HepG2 (cell line): ENCODE data around the gene SMARCB1. TPM values are rescaled to one million over a fixed set of nuclear protein-coding genes. Genes with fewer than 3 reads are reported as not detected.
A peak's percentile ranks its signal among the peaks of the same experiment; 100 is the strongest.

ENCODE experiments used
- CBX1 ChIP-seq: IDR thresholded peaks from one replicate; pipeline ENCODE4 v1.6.1; 2016; ENCODE audit warnings: antibody characterized with exemption, low read depth
- CENPBD1 ChIP-seq: sonication (generic); formaldehyde crosslinking; IDR thresholded peaks from 2 replicates; pipeline ENCODE4 v1.8.0; 2022; ENCODE audit warnings: missing genetic modification reagents, low read depth, mild to moderate bottlenecking, borderline replicate concordance
- CERS6 ChIP-seq: sonication (generic); formaldehyde crosslinking; IDR thresholded peaks from 2 replicates; pipeline ENCODE4 v1.5.0; 2020; ENCODE audit warnings: missing genetic modification reagents
- DNMT1 ChIP-seq: sonication (generic); formaldehyde crosslinking; IDR thresholded peaks from 2 replicates; pipeline ENCODE4 v1.5.1; 2020; ENCODE audit warnings: mild to moderate bottlenecking, missing genetic modification reagents
- ELF3 ChIP-seq: IDR thresholded peaks from 2 replicates; pipeline ENCODE4 v1.6.1; 2016; ENCODE audit warnings: missing genetic modification reagents, missing compliant biosample characterization
- EP300 ChIP-seq, 3 experiments: sonication (generic) in 1 of 3; formaldehyde crosslinking in 1 of 3; IDR thresholded peaks; 2 replicates each; pipeline versions ENCODE4 v1.5.1 to v1.6.1; 2011 to 2020; ENCODE audit warnings: low read depth in 2 of 3, low read length in 2 of 3, borderline replicate concordance in 1 of 3, improper control_type of control experiment in 1 of 3, mild to moderate bottlenecking in 1 of 3, missing genetic modification reagents in 1 of 3, moderate library complexity in 1 of 3
- ETV5 ChIP-seq: IDR thresholded peaks from 2 replicates; pipeline ENCODE4 v1.6.1; 2018; ENCODE audit warnings: missing biosample characterization, missing genetic modification reagents, inconsistent platforms, borderline replicate concordance
- HNF4A ChIP-seq: sonication (generic); formaldehyde crosslinking; IDR thresholded peaks from 2 replicates; pipeline ENCODE4 v1.4.0; 2020; ENCODE audit warnings: missing genetic modification reagents
- HOXA9 ChIP-seq: sonication (generic); formaldehyde crosslinking; IDR thresholded peaks from 2 replicates; pipeline ENCODE4 v1.8.1; 2022; ENCODE audit warnings: missing genetic modification reagents, mild to moderate bottlenecking, moderate library complexity, borderline replicate concordance
- KDM3A ChIP-seq: IDR thresholded peaks from 2 replicates; pipeline ENCODE4 v1.6.1; 2018; ENCODE audit warnings: low read depth, missing compliant biosample characterization
- MYC ChIP-seq: sonication (generic); formaldehyde crosslinking; IDR thresholded peaks from 2 replicates; pipeline ENCODE4 v1.9.0; 2021; ENCODE audit warnings: missing genetic modification reagents, borderline replicate concordance
- PBX2 ChIP-seq: IDR thresholded peaks from 2 replicates; pipeline ENCODE4 v1.6.1; 2016; ENCODE audit warnings: control low read depth
- SOX13 ChIP-seq, 3 experiments: fragments of 450-650 bp in 1 of 3; sonication (generic) in 1 of 3; formaldehyde crosslinking in 1 of 3; IDR thresholded peaks in 2 of 3; conservative IDR thresholded peaks in 1 of 3; 2 replicates each; pipeline versions ENCODE4 v1.5.0 to v1.6.1; 2016 to 2020; ENCODE audit warnings: antibody characterized with exemption in 1 of 3, mild to moderate bottlenecking in 1 of 3, missing compliant biosample characterization in 1 of 3, missing genetic modification reagents in 1 of 3, moderate library complexity in 1 of 3
- TEAD2 ChIP-seq: sonication (generic); formaldehyde crosslinking; IDR thresholded peaks from 2 replicates; pipeline ENCODE4 v1.9.0; 2021; ENCODE audit warnings: missing genetic modification reagents
- TEAD3 ChIP-seq: optimal IDR thresholded peaks from 2 replicates; pipeline ENCODE3; 2016; ENCODE audit warnings: borderline replicate concordance
- THAP8 ChIP-seq: sonication (generic); formaldehyde crosslinking; IDR thresholded peaks from 2 replicates; pipeline ENCODE4 v1.5.1; 2020; ENCODE audit warnings: missing genetic modification reagents, mild to moderate bottlenecking, borderline replicate concordance
- TMF1 ChIP-seq: sonication (generic); formaldehyde crosslinking; IDR thresholded peaks from 2 replicates; pipeline ENCODE4 v1.8.1; 2022; ENCODE audit warnings: low read depth, missing genetic modification reagents
- ZBTB42 ChIP-seq: sonication (generic); formaldehyde crosslinking; IDR thresholded peaks from 2 replicates; pipeline ENCODE4 v1.5.0; 2020; ENCODE audit warnings: mild to moderate bottlenecking, missing genetic modification reagents
- ZNF10 ChIP-seq: sonication (generic); formaldehyde crosslinking; IDR thresholded peaks from 2 replicates; pipeline ENCODE4 v1.4.0; 2020; ENCODE audit warnings: mild to moderate bottlenecking, low read depth, missing genetic modification reagents, borderline replicate concordance
- ZNF205 ChIP-seq: IDR thresholded peaks from 2 replicates; pipeline ENCODE4 v1.6.1; 2018; ENCODE audit warnings: missing biosample characterization, missing genetic modification reagents
- ZNF383 ChIP-seq: sonication (generic); formaldehyde crosslinking; IDR thresholded peaks from 2 replicates; pipeline ENCODE4 v1.4.0; 2020; ENCODE audit warnings: missing genetic modification reagents, mild to moderate bottlenecking, borderline replicate concordance
- ZNF598 ChIP-seq: sonication (generic); formaldehyde crosslinking; IDR thresholded peaks from 2 replicates; pipeline ENCODE4 v1.5.1; 2020; ENCODE audit warnings: mild to moderate bottlenecking, missing genetic modification reagents, borderline replicate concordance
- ZNF7 ChIP-seq: IDR thresholded peaks from 2 replicates; pipeline ENCODE4 v1.6.1; 2016; ENCODE audit warnings: missing biosample characterization, missing genetic modification reagents
- ZNF724P ChIP-seq: sonication (generic); formaldehyde crosslinking; IDR thresholded peaks from 2 replicates; pipeline ENCODE4 v1.8.0; 2022; ENCODE audit warnings: missing genetic modification reagents, borderline replicate concordance
- ZSCAN20 ChIP-seq: sonication (generic); formaldehyde crosslinking; IDR thresholded peaks from 2 replicates; pipeline ENCODE4 v1.4.0; 2020; ENCODE audit warnings: missing genetic modification reagents, mild to moderate bottlenecking, borderline replicate concordance
- polyA plus RNA-seq, 8 experiments: library from polyadenylated mRNA; depleted of rRNA in 3 of 8; stranded (reverse) in 7 of 8; unstranded in 1 of 8; fragments of >200 nt; fragmentation: Illumina TruSeq in 4 of 8; extraction: Trizol in 4 of 8; gene quantifications; 2 replicates each; pipeline versions ENCODE4 v1.2.1 to v1.2.3, GENCODE V29; 2011 to 2016; ENCODE audit warnings: low read depth in 4 of 8, missing spikeins in 1 of 8, mixed read lengths in 1 of 8; ENCODE audit not compliant: insufficient read depth in 1 of 8
- total RNA-seq, 5 experiments: library from RNA; depleted of rRNA; stranded (reverse); fragments of >200 nt; fragmentation: Illumina TruSeq; extraction: Trizol; gene quantifications; 2 replicates each; pipeline ENCODE4 v1.2.3, GENCODE V29; 2016; ENCODE audit warnings: low read depth in 1 of 5

SMARCB1 gene
- total and polyA plus RNA-seq, 2 of the 13 experiments (the other 11 are each of a cell fraction or from before 2014, with no cell fraction given): 74.0 to 166 TPM

GRCh38 chr22:23786752-23787599, at the start of gene SMARCB1 (continued):
- TF ChIP-seq DNMT1 (CRISPR knock-in tag) (0 out of 2 replicates have a peak, but pooled peaks have one; percentile 13), TEAD3 (no peak), PBX2 (CRISPR knock-in tag) (no peak), ZNF598 (CRISPR knock-in tag) (no peak), SOX13 (IDR thresholded peaks at IDR 0.05) (no peak), SOX13 (CRISPR knock-in tag; conservative IDR thresholded peaks at IDR 0.05 in 1 of 2, IDR thresholded peaks at IDR 0.05 in 1 of 2) (no peak), CENPBD1 (CRISPR knock-in tag) (no peak), CERS6 (CRISPR knock-in tag) (no peak), ZNF10 (CRISPR knock-in tag) (no peak), ELF3 (CRISPR knock-in tag) (no peak), ZNF205 (CRISPR knock-in tag) (no peak), ETV5 (no peak), KDM3A (CRISPR knock-in tag) (peak; percentile 62; the same call in 1 of the 2 replicates), THAP8 (CRISPR knock-in tag) (no peak), ZNF724P (CRISPR knock-in tag) (no peak), TMF1 (CRISPR knock-in tag) (no peak; the same call in 1 of the 2 replicates), HOXA9 (CRISPR knock-in tag) (no peak), TEAD2 (CRISPR knock-in tag) (no peak), ZNF7 (CRISPR knock-in tag) (no peak), ZSCAN20 (0 out of 2 replicates have a peak, but pooled peaks have one; percentile 85), CBX1 (no peak), MYC (CRISPR knock-in tag) (peak; percentile 25; the same call in 1 of the 2 replicates), HNF4A (no peak), ZNF383 (CRISPR knock-in tag) (no peak), EP300 (IDR thresholded peaks at IDR 0.05; ENCODE audit: low read depth in 2 of 2, low read length in 2 of 2) (no peak), EP300 (CRISPR knock-in tag; IDR thresholded peaks at IDR 0.05; ENCODE audit: borderline replicate concordance) (no peak), ZBTB42 (CRISPR knock-in tag) (no peak)
